GM21529 (cell line): ENCODE data around the gene ADPRH.
"Not testable (repeated sequence)": the region's sequence is repeated elsewhere in the genome, so short reads cannot be mapped to it uniquely, and the experiment has no call there.

ENCODE experiments used
- ATAC-seq: cut with Tn5 transposase; IDR thresholded peaks from one replicate; pipeline ENCODE4 v1.9.1; 2021; ENCODE audit not compliant: unreplicated experiment

ADPRH gene

GRCh38 chr3:119579366-119580066, at the start of gene ADPRH:
Gene ADPRH, plus strand, starts transcription at chr3:119579492. Its CDS starts 2,678 bp downstream, at chr3:119582170.
- peak; percentile 63 for ATAC-seq

GRCh38 chr3:119529883-119530282, 49.4 kb upstream of the ADPRH start:
- no peak for ATAC-seq

GRCh38 chr3:119530456-119530855, 48.8 kb upstream of the ADPRH start:
- no peak for ATAC-seq

GRCh38 chr3:119531151-119531550, 48.1 kb upstream of the ADPRH start:
- no peak for ATAC-seq

GRCh38 chr3:119534296-119534695, 45.0 kb upstream of the ADPRH start:
- no peak for ATAC-seq

- ATAC-seq = no peak
Measured at GRCh38 chr3:119536757-119537156, 42.5 kb upstream of the ADPRH start.

- ATAC-seq = no peak
Measured at GRCh38 chr3:119538772-119539171, 40.5 kb upstream of the ADPRH start.

- ATAC-seq = peak; percentile 39
Measured at GRCh38 chr3:119541547-119541946, 37.7 kb upstream of the ADPRH start.

- ATAC-seq = no peak
Measured at GRCh38 chr3:119542168-119542767, 37.0 kb upstream of the ADPRH start.

- ATAC-seq = no peak
Measured at GRCh38 chr3:119543147-119543546, 36.1 kb upstream of the ADPRH start.

- no peak for ATAC-seq
Measured at GRCh38 chr3:119547227-119547626, 32.1 kb upstream of the ADPRH start.

GRCh38 chr3:119548341-119548740, 31.0 kb upstream of the ADPRH start:
- no peak for ATAC-seq

GRCh38 chr3:119550192-119550910, 28.9 kb upstream of the ADPRH start:
- peak; percentile 36 for ATAC-seq

- ATAC-seq = no peak
Measured at GRCh38 chr3:119551598-119551997, 27.7 kb upstream of the ADPRH start.

GRCh38 chr3:119552928-119553327, 26.4 kb upstream of the ADPRH start:
- ATAC-seq = not testable (repeated sequence)

- ATAC-seq = no peak
Measured at GRCh38 chr3:119553823-119554415, 25.4 kb upstream of the ADPRH start.

- ATAC-seq = no peak
Measured at GRCh38 chr3:119555309-119555735, 24.0 kb upstream of the ADPRH start.

GRCh38 chr3:119555929-119556328, 23.4 kb upstream of the ADPRH start:
- no peak for ATAC-seq

GRCh38 chr3:119557192-119557876, 22.0 kb upstream of the ADPRH start:
- no peak for ATAC-seq

GRCh38 chr3:119557877-119558269, 21.4 kb upstream of the ADPRH start:
- ATAC-seq = no peak
